ENCODE data around the gene ZNF608.

The ZNF608 gene

DNA sequence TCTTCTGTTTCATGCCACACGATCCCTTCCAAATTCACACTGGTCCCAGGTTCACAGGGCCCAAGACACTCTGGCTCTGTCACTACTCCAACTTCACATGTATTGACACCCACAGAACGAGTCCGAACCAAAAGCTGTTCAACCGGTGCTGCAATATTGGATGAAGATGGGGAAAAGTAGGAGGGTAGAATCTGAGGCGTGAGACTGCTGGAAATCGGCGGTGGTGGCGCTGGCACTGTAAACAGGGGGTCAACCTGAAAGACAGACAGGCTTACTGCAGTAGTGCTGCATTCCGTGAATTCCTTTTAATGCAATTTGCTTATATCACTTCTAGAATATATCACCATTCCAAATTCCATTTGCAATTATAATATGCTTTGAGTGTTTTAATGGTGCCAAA, 45.4 kb downstream of the ZNF608 start:
- Mint-ChIP-seq H3K36me3 (no peaks in the 10 kb centered on the region), H3K4me3 (no peak overlapping the region), H3K9me3 (peaks cover 5% of the 10 kb centered on the region), H3K4me1 (no peaks in the 10 kb centered on the region), H3K27ac (no peak overlapping the region)
- ATAC-seq, result no peak
- no peak for DNase-seq (ENCODE audit: low spot score in 2 of 2)

- no peak overlapping the region for H3K4me3 Mint-ChIP-seq
- peaks cover 5% of the 10 kb centered on the region for H3K9me3 Mint-ChIP-seq
- no peaks in the 10 kb centered on the region for H3K36me3 Mint-ChIP-seq
- no peaks in the 10 kb centered on the region for H3K4me1 Mint-ChIP-seq
- ATAC-seq (no peak), DNase-seq (ENCODE audit: low spot score in 2 of 2) (no peak)
- H3K27ac Mint-ChIP-seq, result no peak overlapping the region
Observed at GRCh38 chr5:124700333-124700732, 46.1 kb downstream of the ZNF608 start.

DNA sequence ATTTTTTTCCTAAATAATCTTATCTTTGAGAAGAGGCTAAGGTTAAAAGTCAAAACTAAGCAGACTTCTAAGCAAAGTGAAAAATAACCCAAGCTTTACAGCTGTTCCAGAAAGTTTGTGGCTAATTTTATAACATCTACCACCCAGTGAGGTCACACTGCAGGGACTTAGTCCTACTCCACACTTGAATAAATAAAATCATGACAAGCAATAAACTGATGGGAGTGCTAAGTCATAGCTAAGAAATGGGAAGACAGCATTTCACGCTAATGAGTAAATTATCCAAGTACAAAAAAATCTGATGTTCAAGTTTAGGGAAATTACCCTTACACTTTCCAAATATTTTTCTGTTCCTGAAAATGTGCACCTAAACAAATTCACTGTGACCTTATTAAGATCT, 47.7 kb downstream of the ZNF608 start:
- H3K36me3 Mint-ChIP-seq, result no peaks in the 10 kb centered on the region
- no peak for DNase-seq (ENCODE audit: low spot score in 2 of 2)
- no peak overlapping the region for H3K27ac Mint-ChIP-seq
- H3K9me3 Mint-ChIP-seq, result peaks cover 5% of the 10 kb centered on the region
- no peak for ATAC-seq
- H3K4me1 Mint-ChIP-seq, result no peaks in the 10 kb centered on the region
- no peak overlapping the region for H3K4me3 Mint-ChIP-seq

DNA sequence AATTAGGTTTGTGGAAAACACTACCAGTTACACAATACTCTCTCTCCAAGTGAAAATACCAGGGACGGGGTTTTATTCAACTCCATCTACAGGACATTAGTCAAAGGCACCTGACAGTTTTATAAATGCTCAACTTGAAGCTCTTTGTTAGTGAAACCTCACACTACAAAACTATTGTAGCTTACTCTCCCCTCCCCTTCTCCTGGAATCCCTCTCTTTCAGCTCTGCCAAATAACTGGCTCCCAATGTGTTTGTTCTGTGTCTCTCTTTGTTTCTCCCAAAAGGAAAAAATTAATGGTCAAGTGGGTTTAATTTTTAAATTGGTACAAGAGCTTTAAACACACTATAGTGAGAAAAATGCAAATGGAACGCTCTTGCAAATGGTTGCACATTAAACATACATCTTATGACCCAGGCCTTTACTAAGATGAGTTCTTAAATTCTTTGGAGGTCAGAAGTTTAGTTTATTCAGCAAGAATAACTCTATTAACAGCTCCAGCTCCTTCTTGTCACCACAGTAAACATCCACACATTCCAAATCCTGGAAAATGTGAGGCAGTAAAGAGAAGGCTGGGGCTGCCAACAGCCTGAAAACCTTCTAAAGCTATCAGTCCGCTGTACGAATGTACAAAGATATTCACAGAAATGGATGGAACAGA, 48.4 kb downstream of the ZNF608 start:
- ATAC-seq (no peak), DNase-seq (ENCODE audit: low spot score in 2 of 2) (no peak)
- Mint-ChIP-seq H3K9me3 (peaks cover 5% of the 10 kb centered on the region), H3K27ac (no peak overlapping the region), H3K4me3 (no peak overlapping the region), H3K4me1 (no peaks in the 10 kb centered on the region), H3K36me3 (no peaks in the 10 kb centered on the region)

DNA sequence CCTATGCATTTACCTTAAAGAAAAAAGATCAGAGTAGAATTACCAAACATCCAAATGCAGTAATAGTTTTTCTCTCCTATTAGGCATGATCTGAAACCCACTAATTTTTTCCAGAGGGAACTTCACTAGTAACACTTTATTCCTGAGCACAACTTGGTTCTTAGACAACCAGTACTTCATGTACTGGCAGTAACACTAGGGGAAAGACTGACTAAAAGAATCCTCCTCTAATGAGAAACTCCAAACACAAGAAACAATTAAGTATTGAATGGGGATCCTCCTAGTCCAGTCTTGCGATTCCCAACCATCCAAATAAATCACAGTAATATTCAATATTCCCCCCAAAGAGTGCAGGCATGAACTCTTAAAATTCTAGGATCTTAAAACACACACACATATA, 48.9 kb downstream of the ZNF608 start:
- Mint-ChIP-seq H3K27ac (no peak overlapping the region), H3K36me3 (no peaks in the 10 kb centered on the region), H3K4me1 (no peaks in the 10 kb centered on the region), H3K4me3 (no peak overlapping the region), H3K9me3 (peaks cover 5% of the 10 kb centered on the region)
- no peak for DNase-seq (ENCODE audit: low spot score in 2 of 2)
- ATAC-seq, result no peak

DNA sequence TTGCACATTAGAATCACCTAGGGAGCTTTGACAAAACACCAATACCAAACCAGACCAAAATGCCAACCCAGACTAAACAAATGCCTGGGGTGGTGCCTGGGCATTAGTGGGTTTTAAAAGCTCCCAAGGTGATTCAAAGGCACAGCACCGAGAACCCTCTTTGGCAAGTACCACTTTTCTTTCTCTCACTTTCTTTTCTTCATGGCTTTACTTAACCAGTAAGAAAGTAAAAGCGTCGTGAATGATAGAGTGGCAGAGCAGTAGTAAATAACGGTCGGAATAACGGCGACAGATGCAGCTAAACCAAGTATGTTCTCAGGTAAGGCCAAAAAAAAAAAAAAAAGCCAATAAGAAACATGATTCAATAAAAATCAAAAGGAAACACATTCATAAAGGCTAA, 49.5 kb downstream of the ZNF608 start:
- no peak overlapping the region for H3K4me3 Mint-ChIP-seq
- ATAC-seq, result no peak

More for the DNA sequence above, 49.5 kb downstream of the ZNF608 start:
- Mint-ChIP-seq H3K9me3 (peaks cover 5% of the 10 kb centered on the region), H3K4me1 (no peaks in the 10 kb centered on the region), H3K36me3 (no peaks in the 10 kb centered on the region), H3K27ac (no peak overlapping the region)
- no peak for DNase-seq (ENCODE audit: low spot score in 2 of 2)
